Suprapubic skin (tissue), 4 donors: ENCODE data around the gene PRIMA1.

Experiments used
- CTCF ChIP-seq, 2 donors: fragments of 200-600 bp in 1 of 2; fragments of 450-650 bp in 1 of 2; sonication (generic) in 1 of 2; IDR thresholded peaks; one replicate each; pipeline ENCODE4 v1.5.1; 2016 to 2019; ENCODE audit warnings: antibody characterized with exemption in 2 of 2, mild to moderate bottlenecking in 1 of 2, moderate library complexity in 1 of 2
- POLR2A ChIP-seq, 2 donors: fragments of 450-650 bp; IDR thresholded peaks; one replicate each; pipeline ENCODE4 v1.6.1; 2017; ENCODE audit warnings: antibody characterized with exemption in 2 of 2, mild to moderate bottlenecking in 2 of 2, moderate library complexity in 2 of 2
- POLR2AphosphoS5 ChIP-seq, 3 donors: sonication (generic); formaldehyde crosslinking; IDR thresholded peaks; one replicate each; pipeline ENCODE4 v1.6.1; 2017; ENCODE audit warnings: antibody characterized with exemption in 3 of 3

- TF ChIP-seq CTCF (IDR thresholded peaks at IDR 0.05) (no peak), POLR2AphosphoS5 (IDR thresholded peaks at IDR 0.05) (no peak), POLR2A (IDR thresholded peaks at IDR 0.05) (no peak)
These were observed 80.0 kb downstream of the PRIMA1 start for GRCh38 chr14:93708311-93708734.
